Neural cell (in vitro differentiated cells): Measurements from ENCODE around the gene GRK3.

Experiments used
- EP300 ChIP-seq: fragments of 450-650 bp; conservative IDR thresholded peaks from 2 replicates; pipeline ENCODE4 v1.6.1; 2014; ENCODE audit warnings: antibody characterized with exemption, mild to moderate bottlenecking, moderate library complexity; ENCODE audit not compliant: poor library complexity, severe bottlenecking
- EZH2 ChIP-seq: fragments of 200-600, 300-800 bp; shearing (Covaris generic), sonication (generic); IDR thresholded peaks from 2 replicates; pipeline ENCODE4 v1.6.1; 2014; ENCODE audit warnings: antibody characterized with exemption, low read length, borderline replicate concordance, mild to moderate bottlenecking; ENCODE audit not compliant: insufficient read depth, poor library complexity, severe bottlenecking
- POLR2AphosphoS5 ChIP-seq: IDR thresholded peaks from 2 replicates; pipeline ENCODE4 v1.6.1; 2012

DNA sequence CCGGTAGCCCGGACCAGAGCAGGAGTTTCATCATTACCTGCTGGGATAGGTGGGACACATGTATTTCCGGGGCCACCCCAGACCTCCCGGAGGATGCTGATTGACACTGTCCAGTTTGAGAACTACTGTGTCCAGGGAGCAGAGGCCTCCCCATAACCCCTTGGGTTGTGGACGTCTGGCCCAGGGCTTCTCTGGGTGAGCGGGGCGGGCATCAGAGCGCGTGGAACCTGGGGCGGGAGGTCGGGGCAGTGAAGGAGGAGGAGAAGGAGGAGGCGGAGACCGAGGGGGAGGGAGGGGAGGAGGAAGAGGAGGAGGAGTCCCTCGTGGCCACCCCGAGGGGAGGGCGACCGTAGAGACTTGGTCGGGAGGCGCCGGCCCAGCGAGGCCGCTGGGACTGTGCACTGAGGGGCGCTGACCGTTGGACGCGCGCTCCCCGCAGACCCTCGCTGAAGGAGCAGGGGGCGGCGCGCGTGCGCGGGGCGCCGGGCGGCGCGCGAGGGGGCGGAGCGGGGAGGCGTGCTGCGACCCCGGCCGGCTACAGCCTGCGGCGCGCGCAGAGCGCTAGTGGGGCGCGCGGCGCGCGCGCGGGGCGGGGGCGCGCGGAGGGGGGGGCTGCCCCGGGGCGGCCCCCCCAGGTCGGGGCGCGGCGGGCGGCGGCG lies at the start of gene GRK3:
- TF ChIP-seq POLR2AphosphoS5 (no peak), EZH2 (no peak), EP300 (no peak)
